CD4-positive, alpha-beta T cell (primary cell): ENCODE data around the gene REEP6. TPM values are rescaled to one million over a fixed set of nuclear protein-coding genes. Genes with fewer than 3 reads are reported as not detected.

ENCODE experiments used
- ATAC-seq: fragments of 200-7000 bp; cut with Tn5 transposase; one replicate; pipeline ENCODE4 v1.10.0; 2022; ENCODE audit warnings: mild to moderate bottlenecking; ENCODE audit not compliant: poor library complexity
- CTCF ChIA-PET: fragments of 350-600 bp; sonication (Branson Sonifier 250); formaldehyde crosslinking; loops from one replicate; lab custom pipeline; 2021; ENCODE audit warnings: antibody characterized with exemption, inconsistent platforms; lab: Charles Lee
- POLR2A ChIA-PET: fragments of 350-600 bp; sonication (Branson Sonifier 250); formaldehyde crosslinking; loops from one replicate; lab custom pipeline; 2021; ENCODE audit warnings: antibody characterized with exemption, inconsistent platforms; lab: Charles Lee
- DNase-seq, 14 experiments: peaks; one replicate each; pipeline ENCODE4 v3.0.0-alpha.2; 2013 to 2020; ENCODE audit warnings: mixed read lengths in 2 of 14
- H3K27ac ChIP-seq, 2 donors: one replicate each; pipeline versions ENCODE4 v1.5.1 to v1.7.0; 2013; ENCODE audit warnings: low read length in 2 of 2, low read depth in 1 of 2, mild to moderate bottlenecking in 1 of 2
- H3K27me3 ChIP-seq, 2 experiments: 1 replicate in 1 of 2; 2 replicates in 1 of 2; pipeline versions ENCODE4 v1.6.1 to v1.7.0; 2013; ENCODE audit warnings: low read length in 2 of 2, control low read depth in 1 of 2, mild to moderate bottlenecking in 1 of 2, moderate library complexity in 1 of 2; ENCODE audit not compliant: insufficient read depth in 2 of 2, control insufficient read depth in 1 of 2
- H3K36me3 ChIP-seq: one replicate; pipeline ENCODE4 v1.6.1; 2013; ENCODE audit warnings: low read length, control low read depth; ENCODE audit not compliant: insufficient read depth
- H3K4me1 ChIP-seq: one replicate; pipeline ENCODE4 v1.6.1; 2013; ENCODE audit warnings: low read length, control low read depth; ENCODE audit not compliant: insufficient read depth
- H3K4me3 ChIP-seq: one replicate; pipeline ENCODE4 v1.5.1; 2013; ENCODE audit warnings: mild to moderate bottlenecking, low read length, moderate library complexity
- H3K9me3 ChIP-seq, 2 experiments: 1 replicate in 1 of 2; 2 replicates in 1 of 2; pipeline versions ENCODE4 v1.6.1 to v1.7.0; 2013; ENCODE audit warnings: low read length in 2 of 2, mild to moderate bottlenecking in 2 of 2, control low read depth in 1 of 2, moderate library complexity in 1 of 2; ENCODE audit not compliant: control insufficient read depth in 1 of 2, insufficient read depth in 1 of 2
- H3K27ac Mint-ChIP-seq: one replicate; pipeline ENCODE4 v1.8.0; 2020; ENCODE audit warnings: mixed read lengths
- H3K27me3 Mint-ChIP-seq: one replicate; pipeline ENCODE4 v1.8.0; 2021; ENCODE audit warnings: mixed read lengths
- H3K36me3 Mint-ChIP-seq: one replicate; pipeline ENCODE4 v1.8.0; 2021; ENCODE audit warnings: low read depth, mixed read lengths
- H3K4me1 Mint-ChIP-seq: one replicate; pipeline ENCODE4 v1.8.0; 2021; ENCODE audit warnings: low read depth, mixed read lengths
- H3K4me3 Mint-ChIP-seq: one replicate; pipeline ENCODE4 v1.8.0; 2020; ENCODE audit warnings: mild to moderate bottlenecking, mixed read lengths
- H3K9me3 Mint-ChIP-seq: one replicate; pipeline ENCODE4 v1.8.0; 2020; ENCODE audit warnings: mixed read lengths
- CTCF ChIP-seq: fragments of 200-600 bp; IDR thresholded peaks from one replicate; pipeline ENCODE4 v1.8.0; 2022; ENCODE audit warnings: antibody characterized with exemption, mild to moderate bottlenecking
- intact Hi-C, 2 experiments: fragments of 100-400 bp; cut with DNase I in 1 of 2; cut with micrococcal nuclease in 1 of 2; formaldehyde crosslinking; loops; one replicate each; pipeline versions ENCODE4 v1.15.1 to v1.9.0; 2023 to 2025; cut with DNase I, micrococcal nuclease
- total RNA-seq, 174 experiments: library from RNA in 2 of 174; stranded (reverse) in 2 of 174; gene quantifications; one replicate each; pipeline ENCODE4 v1.2.3 and lab custom pipeline; 2021 to 2026

The REEP6 gene
- total RNA-seq, 2 experiments from 2014 or later = 2.2 to 2.8 TPM

GRCh38 chr19:1507192-1507660 is 16.2 kb downstream of the REEP6 start:
- POLR2A ChIA-PET = no interaction called here
- H3K4me1 ChIP-seq = peaks cover 39% of the 10 kb centered on the region
- Mint-ChIP-seq H3K4me1 (peaks cover 25% of the 10 kb centered on the region), H3K4me3 (no peak overlapping the region), H3K27me3 (peaks cover 29% of the 10 kb centered on the region), H3K36me3 (no peaks in the 10 kb centered on the region), H3K27ac (peak overlapping the region; percentile 87), H3K9me3 (no peaks in the 10 kb centered on the region)
- intact Hi-C loops = loop anchor here in 1 of 2 experiments (1.0 kb wide), 1 partner anchor 17 kb away; the partner anchor contains the start of gene PCSK4
- H3K36me3 ChIP-seq = no peaks in the 10 kb centered on the region
- peaks cover 13% of the 10 kb centered on the region in 2 experiments for H3K27me3 ChIP-seq
- DNase-seq (no peak), ATAC-seq (no peak)
- TF ChIP-seq CTCF = no peak
- peaks cover 0 to 43% of the 10 kb centered on the region in 2 experiments for H3K9me3 ChIP-seq
- peak overlapping the region in 1 of 2 donors; percentile 62 for H3K27ac ChIP-seq
- H3K4me3 ChIP-seq = peak overlapping the region; percentile 54
- CTCF ChIA-PET = no interaction called here

- Mint-ChIP-seq H3K36me3 (no peaks in the 10 kb centered on the region), H3K27ac (peak overlapping the region; percentile 87), H3K4me3 (peak overlapping the region; percentile 87), H3K4me1 (peaks cover 27% of the 10 kb centered on the region), H3K27me3 (peaks cover 23% of the 10 kb centered on the region), H3K9me3 (no peaks in the 10 kb centered on the region)
- peak; percentile 90 for ATAC-seq
- intact Hi-C loops = loop anchor here (1.0 kb wide), 2 partner anchors 17 to 18 kb away; partner anchors contain the start of genes PCSK4 (in 1 of the 2) and REEP6 (in 1 of the 2)
- Histone ChIP-seq H3K9me3 (peaks cover 0 to 40% of the 10 kb centered on the region in 2 experiments), H3K4me3 (peak overlapping the region; percentile 54), H3K4me1 (peaks cover 44% of the 10 kb centered on the region), H3K36me3 (no peaks in the 10 kb centered on the region), H3K27me3 (peaks cover 10 to 11% of the 10 kb centered on the region in 2 experiments), H3K27ac (peak overlapping the region in 1 of 2 donors; percentile 62)
- TF ChIP-seq CTCF = no peak
- peak; percentile 86 to 97 (median 92) for DNase-seq
- POLR2A ChIA-PET = interaction anchor here (2.0 kb wide), 1 partner anchor 17 kb away, joined by 7 read pairs; the partner anchor contains the start of genes PCSK4 and REEP6
- CTCF ChIA-PET = interaction anchor here (0.6 kb wide), 1 partner anchor 219 kb away, joined by 3 read pairs; no protein-coding TSS in a partner anchor
Observed at GRCh38 chr19:1507763-1508506, 17.0 kb downstream of the REEP6 start.

GRCh38 chr19:1508507-1508856 is 17.5 kb downstream of the REEP6 start:
- Histone ChIP-seq H3K36me3 (no peaks in the 10 kb centered on the region), H3K4me1 (peaks cover 42% of the 10 kb centered on the region), H3K27me3 (peaks cover 6% of the 10 kb centered on the region in 2 experiments), H3K27ac (no peak overlapping the region), H3K9me3 (peaks cover 0 to 35% of the 10 kb centered on the region in 2 experiments), H3K4me3 (no peak overlapping the region)
- H3K9me3 Mint-ChIP-seq = no peaks in the 10 kb centered on the region
- no peak for TF ChIP-seq CTCF
- H3K27ac Mint-ChIP-seq = no peak overlapping the region
- no peak for ATAC-seq
- no peak for DNase-seq
- peaks cover 27% of the 10 kb centered on the region for H3K4me1 Mint-ChIP-seq
- no peaks in the 10 kb centered on the region for H3K36me3 Mint-ChIP-seq
- no peak overlapping the region for H3K4me3 Mint-ChIP-seq
- POLR2A ChIA-PET = interaction anchor here (2.0 kb wide), 1 partner anchor 18 kb away, joined by 7 read pairs; the partner anchor contains the start of genes PCSK4 and REEP6
- H3K27me3 Mint-ChIP-seq = peaks cover 21% of the 10 kb centered on the region
- CTCF ChIA-PET = interaction anchor here (0.6 to 1.2 kb wide), 2 partner anchors 37 to 219 kb away, joined by 3 to 5 read pairs; no protein-coding TSS in a partner anchor
- intact Hi-C loops = loop anchor here in 1 of 2 experiments (1.0 kb wide), 1 partner anchor 17 kb away; the partner anchor contains the start of gene REEP6
